DND-41 (cell line): ENCODE measurements around the gene SLC24A3.

Experiments
- ATAC-seq: fragments of 200-7000 bp; cut with Tn5 transposase; 3 replicates; pipeline ENCODE4 v1.9.1; 2021; ENCODE audit warnings: low read depth; ENCODE audit not compliant: insufficient read depth
- DNase-seq: peaks from one replicate; pipeline ENCODE4 v3.0.0-alpha.2; 2020
- H2AFZ ChIP-seq: 2 replicates; pipeline ENCODE4 v1.6.0; 2012; ENCODE audit warnings: low read depth, low read length
- H3K27ac ChIP-seq: 2 replicates; pipeline ENCODE4 v1.5.1; 2012; ENCODE audit warnings: low read length, inconsistent platforms
- H3K27me3 ChIP-seq: fragments of 200-600 bp; sonication (generic); 2 replicates; pipeline ENCODE4 v1.6.0; 2012; ENCODE audit warnings: low read length, mild to moderate bottlenecking, inconsistent platforms; ENCODE audit not compliant: insufficient read depth, poor library complexity
- H3K36me3 ChIP-seq: 2 replicates; pipeline ENCODE4 v1.5.1; 2012; ENCODE audit warnings: low read length, inconsistent platforms; ENCODE audit not compliant: insufficient read depth
- H3K4me1 ChIP-seq: 2 replicates; pipeline ENCODE4 v1.5.1; 2012; ENCODE audit warnings: mild to moderate bottlenecking, low read length; ENCODE audit not compliant: insufficient read depth
- H3K4me2 ChIP-seq: 2 replicates; pipeline ENCODE4 v1.6.0; 2012; ENCODE audit warnings: mild to moderate bottlenecking, moderate library complexity, low read length, inconsistent platforms; ENCODE audit not compliant: insufficient read depth
- H3K4me3 ChIP-seq, 2 experiments: fragments of 200-600 bp in 1 of 2; shearing (Covaris generic) in 1 of 2; 2 replicates each; pipeline ENCODE4 v1.5.1; 2012 to 2016; ENCODE audit warnings: inconsistent platforms in 2 of 2, low read length in 2 of 2, mild to moderate bottlenecking in 2 of 2, low read depth in 1 of 2, moderate library complexity in 1 of 2
- H3K79me2 ChIP-seq: 2 replicates; pipeline ENCODE4 v1.6.0; 2012; ENCODE audit warnings: low read length, inconsistent platforms; ENCODE audit not compliant: insufficient read depth
- H3K9ac ChIP-seq: 2 replicates; pipeline ENCODE4 v1.6.0; 2012; ENCODE audit warnings: low read depth, mild to moderate bottlenecking, inconsistent platforms, low read length, moderate library complexity
- H3K9me3 ChIP-seq: 2 replicates; pipeline ENCODE4 v1.5.1; 2012; ENCODE audit warnings: low read length, moderate library complexity, mild to moderate bottlenecking, inconsistent platforms; ENCODE audit not compliant: insufficient read depth, severe bottlenecking
- H4K20me1 ChIP-seq: 2 replicates; pipeline ENCODE4 v1.6.0; 2012; ENCODE audit warnings: low read length; ENCODE audit not compliant: insufficient read depth
- EZH2 ChIP-seq: IDR thresholded peaks from 3 replicates; pipeline ENCODE4 v1.6.1; 2012; ENCODE audit warnings: borderline replicate concordance, low read depth, mild to moderate bottlenecking, moderate library complexity, low read length, inconsistent platforms; ENCODE audit not compliant: severe bottlenecking
- TF ChIP-seq, protein P1 (sequence below): IDR thresholded peaks from 2 replicates; pipeline ENCODE4 v1.5.1; 2012; ENCODE audit warnings: borderline replicate concordance, low read length, moderate library complexity, mild to moderate bottlenecking; ENCODE audit not compliant: poor library complexity, severe bottlenecking; ENCODE audit errors: extremely low read depth

The SLC24A3 gene

DNA sequence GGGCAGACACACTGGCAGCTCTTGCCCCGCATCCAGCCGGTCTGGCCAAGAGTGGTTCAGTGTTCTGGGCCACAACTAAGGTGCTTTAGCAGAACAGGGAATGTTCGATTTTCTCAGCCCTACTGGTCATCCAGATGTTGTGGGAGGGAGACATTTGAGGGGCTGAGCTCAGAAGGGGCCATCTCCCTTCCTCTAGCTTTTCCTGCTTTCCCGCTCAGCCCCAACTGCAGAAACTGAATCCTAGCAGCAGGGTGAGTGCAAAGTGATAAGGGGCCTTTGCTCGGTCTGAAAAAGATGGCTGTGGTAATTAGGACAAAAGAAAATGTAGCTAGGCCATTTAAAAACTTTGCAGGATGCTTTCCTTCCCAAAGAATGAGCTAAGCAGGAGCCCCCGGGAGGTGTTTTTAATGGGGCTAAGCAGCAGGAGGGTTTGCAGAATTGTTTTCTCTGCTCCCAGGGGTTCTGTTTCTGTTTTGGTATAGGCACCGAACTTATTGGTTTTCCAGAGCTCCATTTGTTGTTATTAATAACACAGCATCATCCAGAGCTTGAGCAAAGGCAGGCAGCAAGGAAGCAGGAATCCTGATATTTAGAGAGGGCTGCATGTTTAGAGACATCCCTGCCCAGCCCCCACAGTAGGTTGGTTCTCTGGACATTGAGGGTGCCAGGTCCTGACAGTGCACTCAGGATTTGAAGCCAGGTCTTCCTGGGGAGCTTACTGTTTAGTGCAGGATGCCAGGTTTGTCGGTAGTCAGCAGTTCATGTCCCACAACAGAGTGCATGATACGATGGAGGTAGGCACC, 210.9 kb downstream of the SLC24A3 start:
- Histone ChIP-seq H2AFZ (no peak overlapping the region), H3K4me2 (no peak overlapping the region), H3K9ac (no peak overlapping the region), H3K27me3 (no peaks in the 10 kb centered on the region), H3K4me3 (no peak overlapping the region), H4K20me1 (no peaks in the 10 kb centered on the region), H3K79me2 (no peaks in the 10 kb centered on the region), H3K36me3 (no peaks in the 10 kb centered on the region), H3K27ac (no peak overlapping the region), H3K9me3 (no peaks in the 10 kb centered on the region), H3K4me1 (no peaks in the 10 kb centered on the region)
- DNase-seq (no peak), ATAC-seq (no peak)
- no peak for TF ChIP-seq EZH2
- TF ChIP-seq, protein P1, sequence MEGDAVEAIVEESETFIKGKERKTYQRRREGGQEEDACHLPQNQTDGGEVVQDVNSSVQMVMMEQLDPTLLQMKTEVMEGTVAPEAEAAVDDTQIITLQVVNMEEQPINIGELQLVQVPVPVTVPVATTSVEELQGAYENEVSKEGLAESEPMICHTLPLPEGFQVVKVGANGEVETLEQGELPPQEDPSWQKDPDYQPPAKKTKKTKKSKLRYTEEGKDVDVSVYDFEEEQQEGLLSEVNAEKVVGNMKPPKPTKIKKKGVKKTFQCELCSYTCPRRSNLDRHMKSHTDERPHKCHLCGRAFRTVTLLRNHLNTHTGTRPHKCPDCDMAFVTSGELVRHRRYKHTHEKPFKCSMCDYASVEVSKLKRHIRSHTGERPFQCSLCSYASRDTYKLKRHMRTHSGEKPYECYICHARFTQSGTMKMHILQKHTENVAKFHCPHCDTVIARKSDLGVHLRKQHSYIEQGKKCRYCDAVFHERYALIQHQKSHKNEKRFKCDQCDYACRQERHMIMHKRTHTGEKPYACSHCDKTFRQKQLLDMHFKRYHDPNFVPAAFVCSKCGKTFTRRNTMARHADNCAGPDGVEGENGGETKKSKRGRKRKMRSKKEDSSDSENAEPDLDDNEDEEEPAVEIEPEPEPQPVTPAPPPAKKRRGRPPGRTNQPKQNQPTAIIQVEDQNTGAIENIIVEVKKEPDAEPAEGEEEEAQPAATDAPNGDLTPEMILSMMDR: no peak

DNA sequence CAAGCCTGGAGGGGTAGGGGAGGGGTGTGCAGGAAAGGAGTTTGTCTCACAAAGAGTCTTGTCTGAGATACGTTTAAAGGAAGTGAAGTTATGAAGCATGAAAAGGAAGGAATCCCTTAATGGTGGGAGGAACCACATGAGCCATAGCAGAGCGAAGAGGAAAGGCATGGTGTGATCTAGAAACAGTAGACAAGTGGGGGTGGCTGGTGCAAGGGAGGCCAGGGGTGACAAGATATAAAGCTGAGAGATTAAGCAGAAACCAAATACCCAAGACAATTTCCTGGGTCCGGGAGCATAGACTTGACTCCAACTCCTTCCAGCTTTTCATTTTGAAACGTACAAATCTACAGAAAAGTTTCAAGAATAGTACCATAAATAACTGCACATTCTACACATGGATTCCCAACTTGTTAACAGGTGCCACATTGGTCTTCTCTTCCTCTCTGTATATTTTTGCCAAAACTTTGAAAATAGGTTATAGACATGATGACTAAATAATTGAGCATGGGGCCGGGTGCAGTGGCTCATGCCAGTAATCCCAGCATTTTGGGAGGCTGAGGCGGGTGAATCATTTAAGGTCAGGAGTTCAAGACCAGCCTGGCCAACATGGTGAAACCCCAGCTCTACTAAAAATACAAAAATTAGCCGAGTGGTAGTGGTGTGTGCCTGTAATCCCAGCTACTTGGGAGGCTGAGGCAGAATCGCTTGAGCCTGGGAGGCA, 211.6 kb downstream of the SLC24A3 start:
- Histone ChIP-seq H3K36me3 (no peaks in the 10 kb centered on the region), H3K4me2 (no peak overlapping the region), H3K4me3 (no peak overlapping the region), H4K20me1 (no peaks in the 10 kb centered on the region), H3K9ac (no peak overlapping the region), H3K79me2 (no peaks in the 10 kb centered on the region), H3K4me1 (no peaks in the 10 kb centered on the region), H3K9me3 (no peaks in the 10 kb centered on the region), H3K27ac (no peak overlapping the region), H2AFZ (no peak overlapping the region), H3K27me3 (no peaks in the 10 kb centered on the region)
- DNase-seq: no peak
- ATAC-seq: no peak
- TF ChIP-seq, protein P1: no peak
- no peak for TF ChIP-seq EZH2

DNA sequence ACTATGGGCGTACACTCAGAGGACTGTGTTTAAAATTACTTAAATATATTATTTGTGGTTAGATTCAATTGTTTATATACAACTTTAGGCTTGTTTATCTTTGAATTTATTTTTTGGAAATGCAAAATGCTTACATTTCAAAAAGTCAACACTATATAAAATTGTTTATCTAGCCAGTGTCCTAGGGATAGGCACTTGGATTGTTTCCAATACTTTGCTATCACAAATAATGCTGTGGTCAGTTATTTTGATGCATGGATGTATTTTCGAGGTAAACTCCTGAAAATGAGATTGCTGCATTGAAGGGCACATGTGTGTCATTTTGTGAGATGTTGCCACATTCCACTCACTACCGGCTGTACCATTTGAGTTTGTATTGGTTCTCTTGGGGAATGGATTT, 213.9 kb downstream of the SLC24A3 start:
- Histone ChIP-seq H3K79me2 (no peaks in the 10 kb centered on the region), H3K4me2 (no peak overlapping the region), H3K4me3 (no peak overlapping the region), H3K36me3 (no peaks in the 10 kb centered on the region), H3K4me1 (no peaks in the 10 kb centered on the region), H3K27me3 (no peaks in the 10 kb centered on the region), H3K27ac (no peak overlapping the region), H2AFZ (no peak overlapping the region), H4K20me1 (no peaks in the 10 kb centered on the region), H3K9me3 (no peaks in the 10 kb centered on the region), H3K9ac (no peak overlapping the region)
- no peak for TF ChIP-seq EZH2
- TF ChIP-seq, protein P1: no peak
- ATAC-seq (no peak), DNase-seq (no peak)
